ENCODE results near the gene AMFR.

The AMFR gene

DNA sequence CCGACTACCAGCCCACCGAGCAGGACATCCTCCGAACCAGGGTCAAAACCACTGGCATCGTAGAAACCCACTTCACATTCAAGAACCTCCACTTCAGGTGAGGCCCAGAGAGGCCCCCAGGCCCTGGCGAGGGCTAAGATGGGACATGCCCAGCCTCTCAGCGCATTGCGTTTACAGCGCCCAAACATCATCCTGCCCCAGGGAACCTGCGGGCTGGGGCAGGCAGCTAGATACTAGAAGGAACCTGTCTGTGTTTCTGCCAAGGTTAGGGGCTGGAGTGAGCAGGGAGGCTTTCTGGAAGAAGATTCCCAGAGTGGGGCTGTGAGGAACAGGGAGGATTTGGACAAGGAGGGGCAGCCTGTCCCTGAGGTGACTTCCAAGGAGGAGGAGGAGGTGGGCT is 90.6 kb downstream of the AMFR start:
- no peak for TF ChIP-seq BCL11B (tag by site-specific recombination; IDR thresholded peaks at IDR 0.05; ENCODE audit: low read depth)
- TF ChIP-seq, protein P1, sequence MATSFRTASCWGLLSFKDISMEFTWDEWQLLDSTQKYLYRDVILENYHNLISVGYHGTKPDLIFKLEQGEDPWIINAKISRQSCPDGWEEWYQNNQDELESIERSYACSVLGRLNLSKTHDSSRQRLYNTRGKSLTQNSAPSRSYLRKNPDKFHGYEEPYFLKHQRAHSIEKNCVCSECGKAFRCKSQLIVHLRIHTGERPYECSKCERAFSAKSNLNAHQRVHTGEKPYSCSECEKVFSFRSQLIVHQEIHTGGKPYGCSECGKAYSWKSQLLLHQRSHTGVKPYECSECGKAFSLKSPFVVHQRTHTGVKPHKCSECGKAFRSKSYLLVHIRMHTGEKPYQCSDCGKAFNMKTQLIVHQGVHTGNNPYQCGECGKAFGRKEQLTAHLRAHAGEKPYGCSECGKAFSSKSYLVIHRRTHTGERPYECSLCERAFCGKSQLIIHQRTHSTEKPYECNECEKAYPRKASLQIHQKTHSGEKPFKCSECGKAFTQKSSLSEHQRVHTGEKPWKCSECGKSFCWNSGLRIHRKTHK (tag by site-specific recombination; IDR thresholded peaks at IDR 0.05), result no peak
- no peak for TF ChIP-seq ZNF19 (tag by site-specific recombination; IDR thresholded peaks at IDR 0.05; ENCODE audit: low read depth)
- no peak for TF ChIP-seq TCF7L2 (IDR thresholded peaks at IDR 0.05; ENCODE audit: borderline replicate concordance, low read depth, low read length)
- TF ChIP-seq, protein P2, sequence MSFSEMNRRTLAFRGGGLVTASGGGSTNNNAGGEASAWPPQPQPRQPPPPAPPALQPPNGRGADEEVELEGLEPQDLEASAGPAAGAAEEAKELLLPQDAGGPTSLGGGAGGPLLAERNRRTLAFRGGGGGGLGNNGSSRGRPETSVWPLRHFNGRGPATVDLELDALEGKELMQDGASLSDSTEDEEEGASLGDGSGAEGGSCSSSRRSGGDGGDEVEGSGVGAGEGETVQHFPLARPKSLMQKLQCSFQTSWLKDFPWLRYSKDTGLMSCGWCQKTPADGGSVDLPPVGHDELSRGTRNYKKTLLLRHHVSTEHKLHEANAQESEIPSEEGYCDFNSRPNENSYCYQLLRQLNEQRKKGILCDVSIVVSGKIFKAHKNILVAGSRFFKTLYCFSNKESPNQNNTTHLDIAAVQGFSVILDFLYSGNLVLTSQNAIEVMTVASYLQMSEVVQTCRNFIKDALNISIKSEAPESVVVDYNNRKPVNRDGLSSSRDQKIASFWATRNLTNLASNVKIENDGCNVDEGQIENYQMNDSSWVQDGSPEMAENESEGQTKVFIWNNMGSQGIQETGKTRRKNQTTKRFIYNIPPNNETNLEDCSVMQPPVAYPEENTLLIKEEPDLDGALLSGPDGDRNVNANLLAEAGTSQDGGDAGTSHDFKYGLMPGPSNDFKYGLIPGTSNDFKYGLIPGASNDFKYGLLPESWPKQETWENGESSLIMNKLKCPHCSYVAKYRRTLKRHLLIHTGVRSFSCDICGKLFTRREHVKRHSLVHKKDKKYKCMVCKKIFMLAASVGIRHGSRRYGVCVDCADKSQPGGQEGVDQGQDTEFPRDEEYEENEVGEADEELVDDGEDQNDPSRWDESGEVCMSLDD (tag by site-specific recombination; IDR thresholded peaks at IDR 0.05), result no peak
- TF ChIP-seq ZNF16 (tag by site-specific recombination; IDR thresholded peaks at IDR 0.05; ENCODE audit: low read depth), result no peak
- TF ChIP-seq WT1 (tag by site-specific recombination; IDR thresholded peaks at IDR 0.05), result no peak
- no peak for TF ChIP-seq ZNF341 (tag by site-specific recombination; IDR thresholded peaks at IDR 0.05; ENCODE audit: low read depth)
- TF ChIP-seq OVOL3 (tag by site-specific recombination; IDR thresholded peaks at IDR 0.05), result no peak
- TF ChIP-seq ZNF792 (tag by site-specific recombination; IDR thresholded peaks at IDR 0.05), result no peak
- TF ChIP-seq, protein P3, sequence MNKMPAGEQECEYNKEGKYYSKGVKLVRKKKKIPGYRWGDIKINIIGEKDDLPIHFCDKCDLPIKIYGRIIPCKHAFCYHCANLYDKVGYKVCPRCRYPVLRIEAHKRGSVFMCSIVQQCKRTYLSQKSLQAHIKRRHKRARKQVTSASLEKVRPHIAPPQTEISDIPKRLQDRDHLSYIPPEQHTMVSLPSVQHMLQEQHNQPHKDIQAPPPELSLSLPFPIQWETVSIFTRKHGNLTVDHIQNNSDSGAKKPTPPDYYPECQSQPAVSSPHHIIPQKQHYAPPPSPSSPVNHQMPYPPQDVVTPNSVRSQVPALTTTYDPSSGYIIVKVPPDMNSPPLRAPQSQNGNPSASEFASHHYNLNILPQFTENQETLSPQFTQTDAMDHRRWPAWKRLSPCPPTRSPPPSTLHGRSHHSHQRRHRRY (tag by site-specific recombination; IDR thresholded peaks at IDR 0.05), result no peak
- TF ChIP-seq, protein P4, sequence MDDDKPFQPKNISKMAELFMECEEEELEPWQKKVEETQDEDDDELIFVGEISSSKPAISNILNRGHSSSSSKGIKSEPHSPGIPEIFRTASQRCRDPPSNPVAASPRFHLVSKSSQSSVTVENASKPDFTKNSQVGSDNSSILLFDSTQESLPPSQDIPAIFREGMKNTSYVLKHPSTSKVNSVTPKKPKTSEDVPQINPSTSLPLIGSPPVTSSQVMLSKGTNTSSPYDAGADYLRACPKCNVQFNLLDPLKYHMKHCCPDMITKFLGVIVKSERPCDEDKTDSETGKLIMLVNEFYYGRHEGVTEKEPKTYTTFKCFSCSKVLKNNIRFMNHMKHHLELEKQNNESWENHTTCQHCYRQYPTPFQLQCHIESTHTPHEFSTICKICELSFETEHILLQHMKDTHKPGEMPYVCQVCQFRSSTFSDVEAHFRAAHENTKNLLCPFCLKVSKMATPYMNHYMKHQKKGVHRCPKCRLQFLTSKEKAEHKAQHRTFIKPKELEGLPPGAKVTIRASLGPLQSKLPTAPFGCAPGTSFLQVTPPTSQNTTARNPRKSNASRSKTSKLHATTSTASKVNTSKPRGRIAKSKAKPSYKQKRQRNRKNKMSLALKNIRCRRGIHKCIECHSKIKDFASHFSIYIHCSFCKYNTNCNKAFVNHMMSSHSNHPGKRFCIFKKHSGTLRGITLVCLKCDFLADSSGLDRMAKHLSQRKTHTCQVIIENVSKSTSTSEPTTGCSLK (tag by site-specific recombination; IDR thresholded peaks at IDR 0.05), result no peak
- no peak for TF ChIP-seq ZNF155 (tag by site-specific recombination; IDR thresholded peaks at IDR 0.05)
- no peak for TF ChIP-seq KLF8 (tag by site-specific recombination; IDR thresholded peaks at IDR 0.05)
- no peak for TF ChIP-seq ZNF560 (tag by site-specific recombination; IDR thresholded peaks at IDR 0.05; ENCODE audit: borderline replicate concordance)
- TF ChIP-seq, protein P5, sequence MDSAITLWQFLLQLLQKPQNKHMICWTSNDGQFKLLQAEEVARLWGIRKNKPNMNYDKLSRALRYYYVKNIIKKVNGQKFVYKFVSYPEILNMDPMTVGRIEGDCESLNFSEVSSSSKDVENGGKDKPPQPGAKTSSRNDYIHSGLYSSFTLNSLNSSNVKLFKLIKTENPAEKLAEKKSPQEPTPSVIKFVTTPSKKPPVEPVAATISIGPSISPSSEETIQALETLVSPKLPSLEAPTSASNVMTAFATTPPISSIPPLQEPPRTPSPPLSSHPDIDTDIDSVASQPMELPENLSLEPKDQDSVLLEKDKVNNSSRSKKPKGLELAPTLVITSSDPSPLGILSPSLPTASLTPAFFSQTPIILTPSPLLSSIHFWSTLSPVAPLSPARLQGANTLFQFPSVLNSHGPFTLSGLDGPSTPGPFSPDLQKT (IDR thresholded peaks at IDR 0.05; ENCODE audit: borderline replicate concordance, low read depth, low read length), result no peak
- TF ChIP-seq ZNF626 (tag by site-specific recombination; IDR thresholded peaks at IDR 0.05), result no peak
- no peak for TF ChIP-seq ZNF707 (tag by site-specific recombination; IDR thresholded peaks at IDR 0.05)
- H3K4me1 ChIP-seq (ENCODE audit: control insufficient read depth, insufficient read depth, low read length), result no peaks in the 10 kb centered on the region
- no peak overlapping the region for H3K27ac ChIP-seq (ENCODE audit: extremely low read depth, low read depth, low read length)
- H3K4me3 ChIP-seq (ENCODE audit: low read depth, low read length), result no peak overlapping the region
- ChIA-PET CTCF (interaction anchor here (1.0 to 1.5 kb wide), 2 partner anchors 22 to 26 kb away, joined by 3 to 5 read pairs; no protein-coding TSS in a partner anchor), POLR2A (no interaction called here)
- H3K36me3 ChIP-seq (ENCODE audit: control insufficient read depth in 2 of 2, insufficient read depth in 1 of 2, low read length in 2 of 2), result no peaks in the 10 kb centered on the region
- no peaks in the 10 kb centered on the region for H3K9me3 ChIP-seq (ENCODE audit: control insufficient read depth, insufficient read depth, low read depth, low read length)
